HepG2 (cell line): ENCODE data around the gene CRTC2. TPM values are rescaled to one million over a fixed set of nuclear protein-coding genes. Genes with fewer than 3 reads are reported as not detected.

ENCODE experiments used
- ATF1 ChIP-seq: IDR thresholded peaks from 2 replicates; pipeline ENCODE4 v1.6.1; 2016; ENCODE audit warnings: mild to moderate bottlenecking, control low read depth
- CAMTA2 ChIP-seq: sonication (generic); formaldehyde crosslinking; IDR thresholded peaks from 2 replicates; pipeline ENCODE4 v1.4.0; 2020; ENCODE audit warnings: mild to moderate bottlenecking, missing genetic modification reagents, borderline replicate concordance
- HES4 ChIP-seq: sonication (generic); formaldehyde crosslinking; IDR thresholded peaks from 2 replicates; pipeline ENCODE4 v1.9.0; 2021; ENCODE audit warnings: mild to moderate bottlenecking, missing genetic modification reagents, borderline replicate concordance
- KLF16 ChIP-seq, 2 experiments: sonication (generic) in 1 of 2; formaldehyde crosslinking in 1 of 2; IDR thresholded peaks; 2 replicates each; pipeline versions ENCODE4 v1.6.1 to v1.8.0; 2016 to 2023; ENCODE audit warnings: missing genetic modification reagents in 2 of 2, missing compliant biosample characterization in 1 of 2
- MLX ChIP-seq: IDR thresholded peaks from 2 replicates; pipeline ENCODE4 v1.6.1; 2016
- POGK ChIP-seq: sonication (generic); formaldehyde crosslinking; conservative IDR thresholded peaks from 2 replicates; pipeline ENCODE4 v1.8.0; 2022; ENCODE audit warnings: mild to moderate bottlenecking, moderate library complexity, missing genetic modification reagents
- PRDM10 ChIP-seq: sonication (generic); formaldehyde crosslinking; IDR thresholded peaks from 2 replicates; pipeline ENCODE4 v1.4.0; 2020; ENCODE audit warnings: low read depth, missing genetic modification reagents
- RARG ChIP-seq: sonication (generic); formaldehyde crosslinking; IDR thresholded peaks from 2 replicates; pipeline ENCODE4 v1.4.0; 2020; ENCODE audit warnings: low read depth, mild to moderate bottlenecking, missing genetic modification reagents
- RCOR2 ChIP-seq: IDR thresholded peaks from 2 replicates; pipeline ENCODE4 v1.6.1; 2016; ENCODE audit warnings: missing biosample characterization, missing genetic modification reagents
- TP53 ChIP-seq: sonication (generic); formaldehyde crosslinking; conservative IDR thresholded peaks from 2 replicates; pipeline ENCODE4 v1.4.0; 2020; ENCODE audit warnings: missing genetic modification reagents
- ZNF317 ChIP-seq: sonication (generic); formaldehyde crosslinking; IDR thresholded peaks from 2 replicates; pipeline ENCODE4 v1.5.0; 2020; ENCODE audit warnings: mild to moderate bottlenecking, missing genetic modification reagents
- ZNF350 ChIP-seq: sonication (generic); formaldehyde crosslinking; IDR thresholded peaks from 2 replicates; pipeline ENCODE4 v1.4.0; 2020; ENCODE audit warnings: mild to moderate bottlenecking, low read depth, missing genetic modification reagents, borderline replicate concordance
- ZNF564 ChIP-seq: sonication (generic); formaldehyde crosslinking; IDR thresholded peaks from 2 replicates; pipeline ENCODE4 v1.8.1; 2023; ENCODE audit warnings: mild to moderate bottlenecking, missing genetic modification reagents
- ZNF576 ChIP-seq: sonication (generic); formaldehyde crosslinking; IDR thresholded peaks from 2 replicates; pipeline ENCODE4 v1.4.0; 2020; ENCODE audit warnings: mild to moderate bottlenecking, missing genetic modification reagents
- ZXDC ChIP-seq: sonication (generic); formaldehyde crosslinking; IDR thresholded peaks from 2 replicates; pipeline ENCODE4 v1.5.0; 2020; ENCODE audit warnings: mild to moderate bottlenecking, missing genetic modification reagents
- polyA plus RNA-seq, 8 experiments: library from polyadenylated mRNA; depleted of rRNA in 3 of 8; stranded (reverse) in 7 of 8; unstranded in 1 of 8; fragments of >200 nt; fragmentation: Illumina TruSeq in 4 of 8; extraction: Trizol in 4 of 8; gene quantifications; 2 replicates each; pipeline versions ENCODE4 v1.2.1 to v1.2.3, GENCODE V29; 2011 to 2016; ENCODE audit warnings: low read depth in 4 of 8, missing spikeins in 1 of 8, mixed read lengths in 1 of 8; ENCODE audit not compliant: insufficient read depth in 1 of 8
- total RNA-seq, 5 experiments: library from RNA; depleted of rRNA; stranded (reverse); fragments of >200 nt; fragmentation: Illumina TruSeq; extraction: Trizol; gene quantifications; 2 replicates each; pipeline ENCODE4 v1.2.3, GENCODE V29; 2016; ENCODE audit warnings: low read depth in 1 of 5
- TF ChIP-seq, protein P1 (sequence below): sonication (generic); formaldehyde crosslinking; IDR thresholded peaks from 2 replicates; pipeline ENCODE4 v1.4.0; 2020; ENCODE audit warnings: low read depth, mild to moderate bottlenecking, missing genetic modification reagents

CRTC2 gene
- total and polyA plus RNA-seq, 2 of the 13 experiments (the other 11 are each of a cell fraction or from before 2014, with no cell fraction given) = 6.1 to 26.7 TPM

DNA sequence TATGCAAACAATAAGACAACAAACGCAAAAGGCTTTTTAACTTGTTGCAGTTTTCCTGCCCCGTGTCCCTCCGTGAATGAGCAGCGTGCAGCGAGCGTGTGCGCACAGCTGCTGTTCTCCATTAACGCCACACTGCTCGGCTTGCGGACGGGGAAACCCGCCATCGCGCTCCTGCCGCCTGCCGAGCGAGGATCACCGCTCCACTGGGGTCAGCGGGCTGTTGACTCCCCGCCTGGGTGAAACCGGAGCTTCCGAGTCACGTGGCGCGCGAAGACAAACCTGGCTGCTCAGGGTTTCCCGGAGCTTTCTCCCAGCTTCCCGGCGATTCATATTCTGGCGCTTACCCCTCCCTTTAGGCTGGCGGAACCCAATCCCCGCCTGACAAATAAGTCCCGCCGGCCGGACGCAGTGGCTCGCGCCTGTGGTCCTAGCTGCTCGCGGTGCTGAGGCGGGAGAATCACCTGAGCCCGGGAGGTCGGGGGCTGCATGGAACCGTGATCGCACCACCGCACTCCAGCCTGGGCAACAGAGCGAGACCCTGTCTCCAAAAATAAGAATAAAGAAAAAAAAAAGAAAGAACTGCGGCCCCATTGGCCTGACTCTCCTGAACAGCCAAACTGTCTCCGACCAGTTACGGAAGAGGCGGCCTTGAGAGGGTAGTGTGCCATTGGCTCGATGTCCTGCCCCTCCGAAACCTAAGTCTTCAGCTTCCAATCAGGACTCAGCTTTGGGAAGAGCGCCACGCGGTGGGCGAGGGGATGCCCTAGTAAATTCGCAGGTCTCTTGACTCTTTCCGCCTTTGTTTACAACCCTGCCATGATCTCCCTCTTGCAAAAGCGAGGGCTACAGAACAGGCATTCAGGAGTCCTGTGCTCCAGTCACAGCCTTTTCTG is 8.9 kb upstream of the CRTC2 start, which contains the start of gene CREB3L4 (continued):
- TF ChIP-seq ZNF576 (CRISPR knock-in tag) = no peak
- TF ChIP-seq, protein P1, sequence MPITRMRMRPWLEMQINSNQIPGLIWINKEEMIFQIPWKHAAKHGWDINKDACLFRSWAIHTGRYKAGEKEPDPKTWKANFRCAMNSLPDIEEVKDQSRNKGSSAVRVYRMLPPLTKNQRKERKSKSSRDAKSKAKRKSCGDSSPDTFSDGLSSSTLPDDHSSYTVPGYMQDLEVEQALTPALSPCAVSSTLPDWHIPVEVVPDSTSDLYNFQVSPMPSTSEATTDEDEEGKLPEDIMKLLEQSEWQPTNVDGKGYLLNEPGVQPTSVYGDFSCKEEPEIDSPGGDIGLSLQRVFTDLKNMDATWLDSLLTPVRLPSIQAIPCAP (CRISPR knock-in tag) = 0 out of 2 replicates have a peak, but pooled peaks have one; percentile 37
- TF ChIP-seq CAMTA2 = no peak
- peak; percentile 78; the same call in 1 of the 2 replicates for TF ChIP-seq ZXDC
- TF ChIP-seq PRDM10 (CRISPR knock-in tag) = peak; percentile 9; the same call in 1 of the 2 replicates
- peak; percentile 79; the same call in 1 of the 2 replicates for TF ChIP-seq ZNF564 (CRISPR knock-in tag)
- 0 out of 2 replicates have a peak, but pooled peaks have one; percentile 29 for TF ChIP-seq MLX (CRISPR knock-in tag)
- TF ChIP-seq RARG = peak; percentile 83; the same call in 1 of the 2 replicates
- peak in 1 of 2 experiments; percentile 76; a peak in 1 of 4 replicates for TF ChIP-seq KLF16 (CRISPR knock-in tag; IDR thresholded peaks at IDR 0.05)
- TF ChIP-seq ZNF350 (CRISPR knock-in tag) = peak; percentile 70; the same call in 1 of the 2 replicates
- TF ChIP-seq HES4 (CRISPR knock-in tag) = peak; percentile 77; the same call in 1 of the 2 replicates
- peak; percentile 15; the same call in 1 of the 2 replicates for TF ChIP-seq RCOR2 (CRISPR knock-in tag)
- peak; percentile 49; the same call in 1 of the 2 replicates for TF ChIP-seq ZNF317 (CRISPR knock-in tag)
- TF ChIP-seq TP53 = peak; percentile 79; the same call in 1 of the 2 replicates
- TF ChIP-seq POGK (CRISPR knock-in tag) = peak; percentile 59; the same call in 1 of the 2 replicates
- peak; percentile 83 for TF ChIP-seq ATF1 (CRISPR knock-in tag)
